Mucosa of rectum (tissue), 2 donors: ENCODE results near the gene CYTH4.
A peak's percentile ranks its signal among the peaks of the same experiment; 100 is the strongest.

Experiments used
- H3K27ac ChIP-seq, 2 donors: one replicate each; pipeline ENCODE4 v1.7.0; 2013; ENCODE audit warnings: inconsistent platforms in 2 of 2, low read depth in 2 of 2, low read length in 2 of 2
- H3K27me3 ChIP-seq, 2 donors: one replicate each; pipeline ENCODE4 v1.7.0; 2013; ENCODE audit warnings: low read length in 2 of 2; ENCODE audit not compliant: control insufficient read depth in 2 of 2, insufficient read depth in 2 of 2
- H3K36me3 ChIP-seq, 2 donors: one replicate each; pipeline ENCODE4 v1.7.0; 2013; ENCODE audit warnings: low read length in 2 of 2; ENCODE audit not compliant: control insufficient read depth in 2 of 2, insufficient read depth in 2 of 2
- H3K4me1 ChIP-seq, 2 donors: one replicate each; pipeline ENCODE4 v1.7.0; 2013; ENCODE audit warnings: low read length in 2 of 2, mild to moderate bottlenecking in 1 of 2; ENCODE audit not compliant: control insufficient read depth in 2 of 2, insufficient read depth in 2 of 2
- H3K4me3 ChIP-seq, 2 donors: one replicate each; pipeline ENCODE4 v1.7.0; 2013; ENCODE audit warnings: low read length in 2 of 2
- H3K9ac ChIP-seq, 2 donors: one replicate each; pipeline ENCODE4 v1.7.0; 2013; ENCODE audit warnings: low read length in 2 of 2, low read depth in 1 of 2, mild to moderate bottlenecking in 1 of 2
- H3K9me3 ChIP-seq, 2 donors: one replicate each; pipeline ENCODE4 v1.7.0; 2013; ENCODE audit warnings: low read length in 2 of 2; ENCODE audit not compliant: control insufficient read depth in 2 of 2
- donor health status: healthy.
- donor health status: Normal muscosa, but diverticular disease.

Gene CYTH4

DNA sequence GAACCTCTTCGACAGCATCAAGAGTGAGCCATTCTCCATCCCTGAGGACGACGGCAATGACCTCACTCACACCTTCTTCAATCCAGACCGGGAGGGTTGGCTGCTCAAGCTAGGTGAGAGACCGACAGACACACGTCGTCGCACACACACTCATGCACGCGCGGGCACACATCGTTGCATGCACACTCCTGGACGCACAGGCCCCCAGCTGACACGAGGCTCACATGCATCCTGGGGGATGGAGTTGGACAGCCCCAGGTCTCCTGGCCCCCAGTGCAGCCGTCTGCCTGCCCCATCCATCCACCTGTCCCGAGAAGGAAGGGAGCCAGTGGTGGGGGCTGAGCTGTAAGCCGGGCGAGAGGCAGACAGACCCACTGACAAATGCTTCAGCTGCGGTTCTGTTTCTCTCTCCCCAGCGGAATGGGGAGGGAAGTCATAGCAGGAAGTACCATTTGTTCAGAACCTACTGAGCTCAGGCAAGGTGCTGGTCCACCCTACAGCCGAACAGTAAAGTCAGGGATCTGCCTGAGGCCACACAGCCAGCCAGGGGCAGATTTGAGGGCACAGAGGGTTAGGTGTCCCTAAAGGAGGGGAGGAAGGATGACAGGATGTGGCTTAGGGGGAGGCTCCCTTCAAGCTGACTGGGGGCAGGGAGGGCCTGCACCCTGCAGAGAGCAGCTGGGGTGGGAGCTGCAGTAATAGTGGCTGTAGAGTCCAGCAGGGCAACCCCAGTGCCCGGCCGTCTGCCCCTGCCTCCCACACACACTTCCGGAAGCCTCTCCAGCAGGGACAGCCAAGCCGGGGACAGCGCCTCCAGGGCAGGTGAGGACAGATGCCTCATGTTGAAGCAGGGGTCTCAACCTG is 27.1 kb downstream of the CYTH4 start:
- Histone ChIP-seq H3K4me3 (no peak overlapping the region), H3K4me1 (peaks cover 28 to 40% of the 10 kb centered on the region in 2 donors), H3K9ac (no peak overlapping the region), H3K9me3 (no peaks in the 10 kb centered on the region), H3K36me3 (peaks cover 0 to 6% of the 10 kb centered on the region in 2 donors), H3K27me3 (no peaks in the 10 kb centered on the region), H3K27ac (peak overlapping the region in 1 of 2 donors; percentile 48)

DNA sequence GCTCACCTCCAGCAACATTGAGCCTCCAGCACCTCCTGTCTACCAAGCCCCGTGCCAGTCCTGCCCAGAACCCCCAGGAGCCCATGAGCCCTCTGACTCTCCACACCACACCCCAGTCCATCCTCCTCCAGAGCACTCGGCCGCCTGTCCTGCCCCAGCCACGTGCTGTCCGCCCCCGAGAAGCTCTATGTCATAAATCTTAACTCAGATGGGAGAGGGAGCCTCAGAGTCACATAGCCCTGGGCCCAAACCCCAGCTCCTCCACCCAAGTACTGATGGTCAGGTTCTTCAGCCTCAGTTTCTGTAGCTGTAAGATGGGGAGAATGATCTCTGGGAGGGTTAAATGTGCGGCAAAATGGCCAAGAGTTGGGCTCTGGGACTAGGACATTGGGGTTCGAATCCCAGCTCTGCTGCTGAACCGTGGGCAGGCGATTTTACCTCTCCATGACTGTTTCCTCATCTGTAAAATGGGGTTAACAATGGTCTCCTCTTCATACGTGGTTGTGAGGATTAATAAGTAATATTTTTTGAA is 27.8 kb downstream of the CYTH4 start:
- H3K27me3 ChIP-seq = no peaks in the 10 kb centered on the region
- H3K9ac ChIP-seq = no peak overlapping the region
- no peaks in the 10 kb centered on the region for H3K9me3 ChIP-seq
- peak overlapping the region in 1 of 2 donors; percentile 48 for H3K27ac ChIP-seq
- H3K4me1 ChIP-seq = peaks cover 28 to 40% of the 10 kb centered on the region in 2 donors
- H3K36me3 ChIP-seq = peaks cover 0 to 6% of the 10 kb centered on the region in 2 donors
- no peak overlapping the region for H3K4me3 ChIP-seq

DNA sequence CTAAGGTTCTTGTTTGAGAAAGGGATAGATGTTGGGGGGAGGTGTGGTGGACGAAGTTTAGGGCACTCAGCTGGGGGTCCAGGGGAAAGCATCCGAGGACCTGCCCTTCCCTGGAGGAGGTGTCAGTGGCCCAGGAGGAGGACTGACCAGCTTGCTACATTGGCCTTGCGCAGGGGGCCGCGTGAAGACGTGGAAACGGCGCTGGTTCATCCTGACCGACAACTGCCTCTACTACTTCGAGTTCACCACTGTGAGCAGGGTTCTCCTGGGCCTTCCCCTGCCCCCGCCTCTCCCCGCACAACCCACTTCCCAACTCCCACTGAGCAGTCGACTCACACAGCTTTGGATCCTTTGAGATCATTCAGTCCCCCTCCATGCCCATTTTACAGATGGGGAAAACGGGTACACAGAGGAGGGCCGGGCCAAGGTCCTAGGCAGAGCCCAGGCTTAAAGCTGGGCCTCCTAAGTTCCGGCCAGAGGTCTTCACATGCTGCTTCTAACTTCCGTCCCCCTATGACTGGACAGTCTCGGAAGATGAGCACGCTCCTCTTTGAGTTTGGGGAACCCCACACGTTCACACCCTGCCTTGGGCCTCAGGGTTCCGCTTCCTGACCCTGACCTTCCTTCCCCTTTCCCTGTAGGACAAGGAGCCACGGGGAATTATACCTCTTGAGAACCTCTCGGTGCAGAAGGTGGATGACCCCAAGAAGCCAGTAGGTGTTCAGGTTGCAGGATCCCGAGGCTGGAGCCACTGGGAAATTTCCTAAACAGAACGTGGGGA is 28.7 kb downstream of the CYTH4 start:
- no peak overlapping the region for H3K9ac ChIP-seq
- peaks cover 0 to 6% of the 10 kb centered on the region in 2 donors for H3K36me3 ChIP-seq
- no peaks in the 10 kb centered on the region for H3K9me3 ChIP-seq
- H3K4me3 ChIP-seq = no peak overlapping the region
- peak overlapping the region in 1 of 2 donors; percentile 43 for H3K27ac ChIP-seq
- peaks cover 28 to 36% of the 10 kb centered on the region in 2 donors for H3K4me1 ChIP-seq
- no peaks in the 10 kb centered on the region for H3K27me3 ChIP-seq

DNA sequence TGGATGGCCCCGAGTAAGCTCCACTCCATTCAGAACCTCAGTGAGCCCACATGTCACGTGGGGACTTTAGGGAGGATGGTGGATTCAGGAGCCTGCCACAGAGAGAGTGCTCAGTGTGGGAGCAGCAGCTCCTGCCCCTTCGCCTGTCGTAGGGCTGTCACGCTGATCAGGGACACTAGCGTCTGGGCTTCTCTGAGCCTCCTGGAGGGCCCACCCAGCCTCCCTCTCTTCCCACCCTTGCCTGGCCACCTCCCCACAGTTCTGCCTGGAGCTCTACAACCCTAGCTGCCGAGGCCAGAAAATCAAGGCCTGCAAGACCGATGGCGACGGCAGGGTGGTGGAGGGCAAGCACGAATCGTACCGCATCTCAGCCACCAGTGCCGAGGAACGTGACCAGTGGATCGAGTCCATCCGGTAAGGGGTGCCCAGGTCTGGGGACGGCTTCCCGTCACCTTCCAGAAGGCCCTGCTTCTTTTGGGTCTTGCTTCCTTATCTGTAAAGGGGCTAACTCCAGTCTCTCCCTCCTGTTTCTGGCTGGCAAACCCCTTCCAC is 29.5 kb downstream of the CYTH4 start:
- no peak overlapping the region for H3K27ac ChIP-seq
- peaks cover 0 to 6% of the 10 kb centered on the region in 2 donors for H3K36me3 ChIP-seq
- H3K4me1 ChIP-seq = peaks cover 22 to 29% of the 10 kb centered on the region in 2 donors

GRCh38 chr22:37312549-37313183 is 30.4 kb downstream of the CYTH4 start:
- Histone ChIP-seq H3K27ac (no peak overlapping the region), H3K4me1 (peaks cover 17 to 27% of the 10 kb centered on the region in 2 donors), H3K9ac (no peak overlapping the region), H3K4me3 (no peak overlapping the region), H3K36me3 (peaks cover 0 to 6% of the 10 kb centered on the region in 2 donors), H3K27me3 (no peaks in the 10 kb centered on the region), H3K9me3 (no peaks in the 10 kb centered on the region)

More for the DNA sequence above, 29.5 kb downstream of the CYTH4 start:
- Histone ChIP-seq H3K27me3 (no peaks in the 10 kb centered on the region), H3K9me3 (no peaks in the 10 kb centered on the region), H3K9ac (no peak overlapping the region), H3K4me3 (no peak overlapping the region)

DNA sequence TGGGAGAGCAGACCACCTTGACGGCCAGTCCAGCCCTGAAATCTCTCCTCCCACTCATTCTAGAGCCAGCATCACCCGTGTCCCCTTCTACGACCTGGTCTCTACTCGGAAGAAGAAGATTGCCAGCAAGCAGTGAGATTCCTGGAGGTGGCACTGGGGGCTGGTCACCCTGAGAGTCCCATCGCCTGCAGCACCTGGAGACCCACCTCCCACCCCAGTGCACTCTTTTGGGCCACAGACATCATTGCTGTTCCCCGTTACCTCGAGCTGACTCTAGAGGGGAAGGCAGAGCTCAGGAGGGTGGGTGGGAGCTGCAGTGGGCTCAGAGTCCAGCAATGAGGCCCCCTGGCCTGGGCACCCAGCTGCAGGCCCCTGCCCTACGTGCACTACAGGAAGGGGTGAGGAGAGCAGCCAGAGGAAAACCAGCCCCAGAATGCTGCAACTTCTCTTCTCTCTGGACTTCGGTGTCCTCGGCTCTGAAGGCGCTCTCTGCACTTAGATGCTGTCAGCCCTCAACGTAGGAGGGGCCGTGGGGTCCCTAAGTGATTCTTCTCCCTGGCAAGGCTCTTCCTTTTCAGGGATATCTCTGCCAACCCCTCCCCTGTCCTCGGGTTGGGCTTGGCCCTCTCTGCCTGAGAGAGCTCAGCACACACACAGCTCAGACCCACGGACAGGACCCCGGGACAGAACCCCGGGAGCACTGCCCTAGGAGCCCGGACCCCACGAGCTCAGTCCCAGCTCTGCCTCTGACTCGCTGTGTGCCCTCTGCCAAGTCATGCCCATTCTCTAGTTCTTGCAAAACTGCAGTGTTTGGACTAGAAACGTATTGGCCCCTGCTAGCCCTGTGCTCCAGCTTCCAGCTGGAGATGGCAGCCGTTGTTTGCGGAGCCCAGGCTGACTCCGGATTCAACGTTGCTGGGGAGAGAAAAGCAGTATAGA is 31.3 kb downstream of the CYTH4 start:
- no peaks in the 10 kb centered on the region for H3K9me3 ChIP-seq
- H3K36me3 ChIP-seq = peaks cover 0 to 6% of the 10 kb centered on the region in 2 donors
- H3K4me1 ChIP-seq = peaks cover 7 to 17% of the 10 kb centered on the region in 2 donors
- no peak overlapping the region for H3K9ac ChIP-seq
- H3K4me3 ChIP-seq = no peak overlapping the region
- H3K27ac ChIP-seq = no peak overlapping the region
- no peaks in the 10 kb centered on the region for H3K27me3 ChIP-seq

- Histone ChIP-seq H3K27me3 (no peaks in the 10 kb centered on the region), H3K9ac (no peak overlapping the region), H3K27ac (no peak overlapping the region), H3K4me1 (peaks cover under 1 to 9% of the 10 kb centered on the region in 2 donors), H3K4me3 (no peak overlapping the region), H3K9me3 (no peaks in the 10 kb centered on the region), H3K36me3 (peaks cover 0 to 6% of the 10 kb centered on the region in 2 donors)
Measured at GRCh38 chr22:37314315-37315074, 32.2 kb downstream of the CYTH4 start.

DNA sequence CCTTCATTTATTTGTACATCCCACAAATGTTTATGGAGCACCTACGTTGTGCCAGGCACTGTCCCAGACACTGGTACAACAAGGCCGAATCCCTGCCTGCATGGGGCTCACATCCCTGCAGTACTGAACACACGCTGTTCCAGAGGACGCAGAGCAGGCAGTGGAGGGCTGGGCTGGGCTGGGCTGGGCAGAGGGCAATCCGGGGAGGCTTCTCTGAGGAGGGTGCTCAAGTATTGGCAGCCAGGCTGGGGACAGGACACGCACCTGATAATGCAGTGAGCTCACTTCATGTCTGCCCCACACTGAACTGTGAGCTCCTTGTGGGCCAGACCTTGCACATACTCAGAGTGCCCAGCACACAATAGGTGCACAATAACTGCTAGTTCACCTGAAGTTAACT is 34.1 kb downstream of the CYTH4 start:
- H3K4me3 ChIP-seq = no peak overlapping the region
- no peak overlapping the region for H3K9ac ChIP-seq
- H3K36me3 ChIP-seq = peaks cover 0 to 4% of the 10 kb centered on the region in 2 donors
- no peaks in the 10 kb centered on the region for H3K9me3 ChIP-seq
- H3K4me1 ChIP-seq = no peaks in the 10 kb centered on the region
- H3K27me3 ChIP-seq = peaks cover 0 to 8% of the 10 kb centered on the region in 2 donors
- no peak overlapping the region for H3K27ac ChIP-seq
